CD4-positive, alpha-beta T cell treated with Interleukin-2 at 100 ng/mL for 4 hours (primary cell): ENCODE data around the gene TRERF1.
A peak's percentile ranks its signal among the peaks of the same experiment; 100 is the strongest.
"Not testable (repeated sequence)": the region's sequence is repeated elsewhere in the genome, so short reads cannot be mapped to it uniquely, and the experiment has no call there.

Source experiments
- DNase-seq: peaks from one replicate; pipeline ENCODE4 v3.0.0-alpha.2; 2020; ENCODE audit warnings: low spot score

TRERF1 gene

GRCh38 chr6:42451333-42452170 lies at the start of gene TRERF1:
TRERF1 (minus strand) TSS chr6:42451926; CDS start chr6:42269590, 182,336 bp downstream.
- peak; percentile 43 for DNase-seq

- no peak for DNase-seq
Observed at GRCh38 chr6:42498473-42499128, 46.9 kb upstream of the TRERF1 start.

DNA sequence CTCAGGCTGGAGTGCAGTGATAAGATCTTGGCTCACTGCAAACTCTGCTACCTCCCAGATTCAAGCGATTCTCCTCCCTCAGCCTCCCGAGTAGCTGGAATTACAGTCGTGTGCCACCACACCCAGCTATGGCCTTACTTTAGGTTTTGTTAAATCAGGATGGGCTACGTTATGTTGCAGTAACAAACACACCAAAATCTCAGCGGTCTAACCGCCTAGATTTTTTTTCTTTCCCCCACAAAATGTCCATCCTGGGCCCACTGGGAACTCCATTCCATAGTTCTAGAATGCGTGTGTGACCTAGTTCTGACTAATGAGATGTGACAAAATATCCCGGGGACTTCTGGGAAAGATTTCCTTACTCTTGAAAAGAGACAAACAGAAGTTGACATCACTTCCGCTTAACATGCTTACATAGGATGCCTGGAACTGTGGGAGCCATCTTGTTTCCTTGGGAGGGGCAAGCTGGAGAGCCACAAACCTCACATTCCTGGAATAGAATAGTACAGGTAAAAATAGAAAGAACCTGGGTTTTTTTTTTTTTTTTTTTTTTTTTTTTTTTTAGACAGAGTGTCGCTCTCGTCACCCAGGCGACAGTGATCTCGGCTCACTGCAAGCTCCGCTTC lies 42.3 kb upstream of the TRERF1 start:
- no peak for DNase-seq

- DNase-seq: no peak
Observed at GRCh38 chr6:42488129-42488528, 36.4 kb upstream of the TRERF1 start.

DNA sequence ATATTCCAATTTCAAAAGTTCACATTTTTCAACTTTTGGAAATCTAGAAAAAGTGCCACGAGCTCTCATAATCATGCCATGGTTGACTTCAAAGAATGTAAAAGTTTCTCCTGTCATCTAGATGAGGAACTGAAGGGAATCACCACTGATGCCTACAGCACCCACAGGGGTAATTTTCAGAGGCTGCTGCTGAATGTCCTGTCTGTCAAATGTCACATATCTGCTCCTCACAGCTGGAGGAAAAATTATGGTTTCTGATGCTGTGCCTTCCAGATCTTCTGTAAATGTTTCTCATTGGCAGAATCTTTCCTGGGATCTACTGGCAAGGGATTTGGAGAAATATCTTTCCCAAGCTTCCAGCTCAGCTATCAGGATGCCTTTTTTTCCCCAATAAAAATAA lies 32.5 kb upstream of the TRERF1 start:
- DNase-seq: no peak

- no peak for DNase-seq
Observed at GRCh38 chr6:42482174-42482573, 30.4 kb upstream of the TRERF1 start.

- DNase-seq: no peak
Observed at GRCh38 chr6:42471714-42472113, 20.0 kb upstream of the TRERF1 start.

GRCh38 chr6:42471142-42471541 lies 19.4 kb upstream of the TRERF1 start:
- DNase-seq: no peak

GRCh38 chr6:42468273-42468672 lies 16.5 kb upstream of the TRERF1 start:
- DNase-seq: no peak

DNA sequence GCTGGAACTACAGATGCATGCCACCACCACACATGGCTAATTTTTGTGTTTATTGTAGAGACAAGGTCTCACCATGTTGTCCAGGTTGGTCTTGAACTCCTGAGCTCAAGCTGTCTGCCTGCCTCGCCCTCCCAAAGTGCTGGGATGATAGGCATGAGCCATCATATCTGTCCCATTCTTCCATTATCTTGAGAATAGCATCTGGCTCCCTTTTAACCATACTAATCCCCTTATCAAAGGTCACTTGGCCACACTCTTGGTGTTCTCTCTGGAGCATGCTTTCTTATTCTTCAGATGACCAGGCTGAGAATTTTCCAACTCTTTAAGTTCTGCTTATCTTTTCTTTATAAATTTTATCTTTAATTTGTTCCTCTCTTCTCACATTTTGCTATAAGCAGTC lies 15.9 kb upstream of the TRERF1 start:
- DNase-seq: no peak

DNA sequence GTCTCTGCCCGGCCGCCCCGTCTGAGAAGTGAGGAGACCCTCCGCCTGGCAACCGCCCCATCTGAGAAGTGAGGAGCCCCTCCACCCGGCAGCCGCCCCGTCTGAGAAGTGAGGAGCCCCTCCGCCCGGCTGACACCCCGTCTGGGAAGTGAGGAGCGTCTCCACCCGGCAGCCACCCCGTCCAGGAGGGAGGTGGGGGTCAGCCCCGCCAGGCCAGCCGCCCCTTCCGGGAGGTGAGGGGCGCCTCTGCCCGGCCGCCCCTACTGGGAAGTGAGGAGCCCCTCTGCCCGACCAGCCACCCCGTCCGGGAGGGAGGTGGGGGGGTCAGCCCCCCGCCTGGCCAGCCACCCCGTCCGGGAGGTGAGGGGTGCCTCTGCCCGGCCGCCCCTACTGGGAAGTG lies 14.7 kb upstream of the TRERF1 start:
- DNase-seq: not testable (repeated sequence)

DNA sequence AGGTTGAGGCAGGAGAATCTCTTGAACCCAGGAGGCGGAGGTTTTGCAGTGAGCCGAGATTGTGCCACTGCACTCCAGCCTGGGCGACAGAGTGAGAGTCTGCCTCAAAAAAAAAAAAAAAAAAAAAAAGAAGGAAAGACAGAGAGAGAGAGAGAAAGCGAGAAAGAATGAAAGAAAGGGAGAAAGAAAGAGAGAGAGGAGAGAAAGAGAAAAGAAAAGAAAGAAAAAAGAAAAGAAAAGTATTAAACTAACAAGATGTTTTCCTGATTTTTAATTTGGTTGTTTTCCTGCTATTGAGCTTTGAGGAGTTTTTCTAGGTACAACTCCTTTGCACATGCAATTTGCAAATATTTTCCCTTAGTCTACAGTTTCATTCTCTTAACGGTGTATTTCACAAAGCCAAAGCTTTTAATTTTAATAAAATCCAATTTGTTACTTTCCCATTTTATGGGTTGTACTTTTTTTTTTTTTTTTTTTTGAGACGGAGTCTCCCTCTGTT lies 10.8 kb upstream of the TRERF1 start:
- DNase-seq: no peak

GRCh38 chr6:42460883-42461282 lies 9.2 kb upstream of the TRERF1 start:
- no peak for DNase-seq

DNA sequence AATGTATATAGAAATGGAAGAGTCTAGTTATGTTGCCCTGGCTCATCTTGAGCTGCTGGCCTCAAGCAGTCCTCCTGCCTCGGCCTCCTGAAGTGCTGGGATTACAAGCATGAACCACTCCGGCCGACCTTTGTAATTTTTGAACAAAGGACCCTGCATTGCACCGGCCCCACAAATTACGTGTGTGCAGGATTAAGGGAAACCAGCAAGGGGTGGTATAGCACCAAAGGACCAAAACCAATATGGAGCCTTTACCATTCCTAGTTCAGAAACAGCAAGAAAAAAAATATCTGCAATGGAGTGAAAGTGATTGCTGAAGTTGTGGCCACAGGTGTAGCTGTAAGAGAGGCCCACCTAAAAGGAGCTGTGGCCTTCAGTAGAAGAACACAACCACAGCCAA lies 8.2 kb upstream of the TRERF1 start:
- no peak for DNase-seq

DNA sequence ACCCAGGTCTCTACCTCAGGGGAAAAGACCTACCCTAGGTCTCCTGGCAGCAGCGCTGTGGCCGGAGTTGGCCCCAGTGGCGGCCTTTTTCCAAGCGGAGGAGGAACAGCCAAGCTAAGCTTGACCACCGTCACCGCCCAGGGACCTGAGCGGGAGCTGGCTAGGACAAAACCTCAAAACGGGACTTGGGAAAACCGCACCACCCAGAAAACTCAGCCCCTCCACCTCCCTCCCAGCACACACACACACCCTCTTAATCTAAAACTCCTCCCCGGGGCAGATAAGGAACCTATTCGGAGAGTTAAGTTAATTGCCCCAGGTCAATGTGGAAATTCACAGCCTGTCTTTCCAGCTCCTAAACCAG lies 2.7 kb upstream of the TRERF1 start:
- DNase-seq: no peak

- DNase-seq: no peak
Observed at GRCh38 chr6:42453654-42454427, 2.1 kb upstream of the TRERF1 start.

GRCh38 chr6:42453031-42453653 lies 1.4 kb upstream of the TRERF1 start:
- peak; percentile 74 for DNase-seq

- DNase-seq: peak; percentile 41
Observed at GRCh38 chr6:42452171-42453030, 675 bp upstream of the TRERF1 start.

DNA sequence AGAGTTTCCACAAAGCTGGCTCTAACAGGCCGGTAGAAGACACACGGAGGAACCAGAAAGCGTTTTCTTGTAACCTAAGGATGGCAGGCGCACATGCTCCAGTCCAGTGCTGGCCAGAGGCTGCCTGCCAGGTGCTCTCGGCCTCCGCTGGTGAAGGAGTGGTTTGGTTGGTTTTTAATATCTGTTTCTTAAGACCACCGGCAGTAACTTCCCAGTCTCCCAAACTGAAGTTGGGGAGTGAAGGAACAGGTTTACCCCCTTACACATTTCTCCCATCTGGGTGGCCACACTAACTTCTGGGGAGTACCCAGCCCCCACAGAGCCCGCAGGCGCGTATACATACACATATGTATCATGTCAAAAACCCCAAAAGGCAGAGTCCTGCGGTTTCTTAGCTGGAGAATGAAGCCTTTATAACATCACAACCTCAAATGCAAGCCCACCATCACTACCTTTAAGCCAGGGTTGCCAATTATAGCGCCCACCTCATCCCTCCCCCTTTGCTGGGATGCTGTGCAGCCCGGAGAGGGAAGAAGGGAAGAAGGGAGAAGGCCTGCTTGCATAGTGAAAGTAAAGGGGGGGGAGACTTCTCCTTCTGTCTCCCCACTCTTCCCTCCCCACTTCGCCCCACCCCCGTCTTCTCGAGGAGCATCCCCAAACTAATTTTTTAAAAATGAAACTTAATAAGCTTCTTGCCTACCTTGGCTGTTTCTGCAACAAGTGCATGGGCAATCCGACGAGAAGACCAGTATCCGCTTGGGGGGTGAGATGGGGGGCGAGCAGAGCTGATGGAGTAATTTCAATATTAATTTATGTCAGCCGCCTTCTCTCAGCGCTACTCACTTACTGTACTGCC lies 1.0 kb downstream of the TRERF1 start:
- DNase-seq: no peak
